Activated CD4-positive, alpha-beta T cell treated with anti-CD3 and anti-CD28 coated beads, Interleukin-2, amount 10 ng/mL, durations not matched to agents 24 days and 14 days (primary cell): ENCODE measurements around the gene RNASET2. TPM values are rescaled to one million over a fixed set of nuclear protein-coding genes. Genes with fewer than 3 reads are reported as not detected.

Source experiments
- DNase-seq: peaks from one replicate; pipeline ENCODE4 v3.0.0; 2022
- H3K27ac Mint-ChIP-seq: one replicate; pipeline ENCODE4 v1.8.0; 2022; ENCODE audit warnings: mild to moderate bottlenecking, mixed read lengths
- H3K27me3 Mint-ChIP-seq: one replicate; pipeline ENCODE4 v1.8.0; 2022; ENCODE audit warnings: mixed read lengths
- H3K36me3 Mint-ChIP-seq: one replicate; pipeline ENCODE4 v1.8.0; 2022; ENCODE audit warnings: low read depth, mild to moderate bottlenecking, mixed read lengths
- H3K4me1 Mint-ChIP-seq: one replicate; pipeline ENCODE4 v1.8.0; 2021; ENCODE audit warnings: mixed read lengths
- H3K4me3 Mint-ChIP-seq: one replicate; pipeline ENCODE4 v1.8.0; 2022; ENCODE audit warnings: mild to moderate bottlenecking, moderate library complexity, mixed read lengths
- H3K9me3 Mint-ChIP-seq: one replicate; pipeline ENCODE4 v1.8.0; 2021; ENCODE audit warnings: mixed read lengths
- intact Hi-C: fragments of 100-400 bp; cut with micrococcal nuclease; formaldehyde crosslinking; loops from one replicate; pipeline ENCODE4 v1.15.1; 2023
- total RNA-seq: library from RNA; stranded (reverse); gene quantifications from 2 replicates; pipeline ENCODE4 v1.2.3, GENCODE V29; 2022

RNASET2 gene, protein sequence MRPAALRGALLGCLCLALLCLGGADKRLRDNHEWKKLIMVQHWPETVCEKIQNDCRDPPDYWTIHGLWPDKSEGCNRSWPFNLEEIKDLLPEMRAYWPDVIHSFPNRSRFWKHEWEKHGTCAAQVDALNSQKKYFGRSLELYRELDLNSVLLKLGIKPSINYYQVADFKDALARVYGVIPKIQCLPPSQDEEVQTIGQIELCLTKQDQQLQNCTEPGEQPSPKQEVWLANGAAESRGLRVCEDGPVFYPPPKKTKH
- 93.3 and 108 TPM in 2 replicates for total RNA-seq

DNA sequence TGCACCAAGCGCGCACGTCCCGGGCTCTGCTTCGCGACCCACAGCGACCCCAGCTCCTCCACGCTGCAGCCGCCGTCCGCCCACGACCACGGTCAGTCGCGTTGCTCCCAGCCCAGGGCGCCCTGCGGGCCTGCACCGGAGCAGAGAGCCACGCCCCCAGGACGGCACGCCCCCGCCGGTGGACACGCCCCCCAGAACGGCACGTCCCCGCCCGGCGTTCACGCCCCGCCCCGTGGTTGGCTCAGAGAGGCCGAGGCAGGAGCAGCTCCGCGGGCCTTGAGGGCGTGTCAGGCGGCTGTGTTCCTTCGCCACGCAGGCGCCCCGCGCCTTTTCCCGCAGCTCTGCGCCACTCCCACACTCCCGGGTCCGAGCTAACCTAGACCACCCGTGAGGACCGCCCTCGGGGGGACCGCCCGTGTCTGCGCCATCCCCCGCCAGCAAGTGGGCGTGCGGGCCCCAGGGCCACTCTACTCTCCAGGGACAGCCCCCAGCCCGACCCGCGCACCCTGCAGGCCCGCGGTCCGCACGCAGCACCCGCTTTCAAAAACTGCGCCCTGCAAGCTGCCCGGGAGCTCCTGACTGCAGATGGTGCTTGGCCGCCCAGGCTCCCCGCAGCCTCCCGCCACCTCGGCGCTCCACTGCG is at the start of gene RNASET2:
Gene RNASET2, minus strand, starts transcription at position 107 of the 643 bp plus-strand sequence. CDS start 368 bp downstream, outside the sequence.
- H3K4me3 Mint-ChIP-seq, result peak within 1 kb of the TSS; percentile 95
- no peaks in the 10 kb centered on the region for H3K9me3 Mint-ChIP-seq
- H3K4me1 Mint-ChIP-seq, result peaks cover 65% of the 10 kb centered on the region
- intact Hi-C loops, result loop anchor here (1.0 to 5.0 kb wide), 4 partner anchors 14 to 574 kb away; partner anchors contain the start of genes CEP43, MPC1 and RPS6KA2
- peak; percentile 100 for DNase-seq
- H3K27ac Mint-ChIP-seq, result peak within 1 kb of the TSS; percentile 98
- no peaks in the 10 kb centered on the region for H3K27me3 Mint-ChIP-seq
- peaks cover 19% of the 10 kb centered on the region for H3K36me3 Mint-ChIP-seq

DNA sequence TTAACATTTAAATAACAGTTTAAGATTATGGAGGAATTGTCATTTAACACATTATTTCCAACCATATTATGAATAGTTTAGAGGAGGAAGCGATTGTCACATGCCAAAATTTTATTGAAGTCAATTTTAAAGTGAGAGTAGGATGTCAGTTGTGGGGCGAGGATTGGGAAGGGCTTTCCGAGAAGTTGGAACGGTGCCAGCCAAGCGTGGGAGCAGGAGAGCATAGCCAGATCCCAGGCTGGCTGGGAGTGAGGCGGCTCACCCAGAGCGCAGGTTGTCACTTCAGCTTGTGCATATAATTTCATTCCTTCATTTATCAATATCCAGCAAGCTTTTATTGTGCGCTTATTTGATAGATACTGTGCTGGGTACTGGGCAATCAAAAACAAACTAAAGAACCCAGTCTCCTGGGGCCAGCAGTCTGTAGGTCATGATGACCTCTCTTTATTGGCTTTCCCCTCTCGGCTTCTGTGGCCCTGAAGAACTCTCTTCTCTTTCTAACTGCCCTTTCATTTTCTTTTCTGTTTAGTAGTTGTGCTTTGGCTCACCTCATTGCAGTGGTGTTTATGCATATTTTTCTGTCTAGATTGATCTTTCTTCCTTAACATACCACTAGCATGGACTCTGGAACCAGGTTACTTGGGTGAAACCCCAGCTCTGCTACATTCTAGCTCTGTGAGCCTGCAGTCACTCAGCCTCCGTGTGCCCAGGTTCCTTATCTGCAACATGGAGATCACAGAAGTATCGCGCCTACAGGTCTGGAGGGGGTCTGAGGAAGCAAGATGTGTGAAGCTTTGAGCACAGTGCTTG is 49.2 kb upstream of the RNASET2 start:
- intact Hi-C loops, result no loop called here
- Mint-ChIP-seq H3K4me3 (no peak overlapping the region), H3K9me3 (no peaks in the 10 kb centered on the region), H3K27ac (no peak overlapping the region), H3K36me3 (peaks cover 49% of the 10 kb centered on the region), H3K27me3 (no peaks in the 10 kb centered on the region), H3K4me1 (peaks cover 20% of the 10 kb centered on the region)
- peak; percentile 40 for DNase-seq

DNA sequence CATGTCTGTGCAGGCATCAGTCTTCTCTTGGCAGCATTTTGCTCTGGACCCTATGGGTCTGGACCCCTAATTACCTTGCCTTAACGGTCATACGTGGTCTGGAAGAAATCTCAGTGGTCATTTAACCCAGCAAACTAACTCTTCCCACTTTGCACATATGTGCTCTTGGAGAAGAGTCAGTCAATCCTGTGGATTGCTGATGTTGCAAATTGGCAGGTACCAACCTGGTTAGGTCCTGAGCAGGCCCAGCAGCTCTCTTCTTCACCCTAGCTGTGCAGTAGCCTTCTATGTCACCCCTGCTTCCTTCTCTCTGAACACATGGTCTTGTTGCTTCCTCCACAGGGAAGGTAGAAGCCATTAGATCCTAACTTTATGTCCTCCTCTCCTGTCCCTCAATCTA is 44.4 kb upstream of the RNASET2 start:
- Mint-ChIP-seq H3K9me3 (no peaks in the 10 kb centered on the region), H3K27ac (peak overlapping the region; percentile 56)
- intact Hi-C loops, result no loop called here

DNA sequence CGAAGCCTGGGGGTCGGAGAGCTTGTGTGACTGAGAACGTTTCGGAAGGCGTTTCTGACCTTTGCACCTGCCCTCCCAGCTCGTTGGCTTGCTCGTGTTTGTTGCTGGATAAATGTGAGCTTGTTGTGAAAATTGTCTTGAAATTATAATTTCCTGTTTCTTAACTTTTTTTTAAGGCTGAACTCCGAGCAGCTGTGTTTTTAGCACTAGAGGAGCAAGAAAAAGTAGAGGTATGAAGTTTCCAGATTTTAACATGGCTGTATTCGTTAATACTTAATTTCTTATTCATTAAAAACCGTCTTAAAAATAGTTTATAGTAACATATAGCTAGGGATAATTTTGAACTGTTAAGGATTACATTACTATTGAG is 43.5 kb upstream of the RNASET2 start:
- Mint-ChIP-seq H3K36me3 (peaks cover 29% of the 10 kb centered on the region), H3K9me3 (no peaks in the 10 kb centered on the region)
- intact Hi-C loops, result loop anchor here (1.0 to 2.0 kb wide), 5 partner anchors 44 to 617 kb away; partner anchors contain the start of genes MPC1, RNASET2 and RPS6KA2

More for the DNA sequence above, 44.4 kb upstream of the RNASET2 start:
- Mint-ChIP-seq H3K4me3 (peak overlapping the region; percentile 75), H3K27me3 (no peaks in the 10 kb centered on the region), H3K4me1 (peaks cover 26% of the 10 kb centered on the region), H3K36me3 (peaks cover 33% of the 10 kb centered on the region)
- no peak for DNase-seq

DNA sequence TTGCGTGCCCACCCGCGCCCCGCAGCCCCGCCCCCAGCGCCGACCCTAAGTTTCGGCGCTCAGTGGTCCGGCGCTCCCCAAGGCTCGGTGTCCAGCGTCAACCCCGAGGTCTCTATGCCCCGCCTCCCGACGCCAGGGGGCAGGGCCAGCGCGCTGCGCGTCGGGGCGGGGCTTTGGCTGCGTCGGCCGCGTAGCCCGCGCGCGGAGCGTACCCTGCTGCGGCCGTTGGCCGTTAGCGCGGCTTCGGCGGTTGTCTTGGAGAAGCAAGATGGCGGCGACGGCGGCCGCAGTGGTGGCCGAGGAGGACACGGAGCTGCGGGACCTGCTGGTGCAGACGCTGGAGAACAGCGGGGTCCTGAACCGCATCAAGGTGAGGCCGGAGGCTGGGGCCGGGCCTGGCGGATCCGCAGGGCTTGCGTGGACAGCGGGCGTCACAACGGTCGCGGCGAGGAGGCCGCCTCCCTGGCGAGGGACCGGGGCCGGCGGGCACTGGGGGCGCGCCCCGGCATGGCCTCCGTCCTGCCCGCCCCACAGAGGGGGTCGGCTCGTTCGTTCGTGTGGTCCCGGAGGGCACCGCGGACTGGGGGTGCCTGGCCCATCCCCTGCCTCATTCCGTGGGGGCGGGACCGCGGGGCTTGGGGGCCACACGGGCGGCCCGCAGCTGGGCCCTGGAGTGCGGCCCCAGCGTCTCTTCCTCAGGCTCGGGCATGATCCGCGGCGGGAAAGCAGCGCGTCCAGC is 43.0 kb upstream of the RNASET2 start, which contains the start of gene CEP43:
Gene CEP43, plus strand, starts transcription at position 253 of the 739 bp plus-strand sequence. Its CDS starts 16 bp downstream, at position 269.
- H3K9me3 Mint-ChIP-seq, result no peaks in the 10 kb centered on the region
- peaks cover 34% of the 10 kb centered on the region for H3K36me3 Mint-ChIP-seq
- intact Hi-C loops, result loop anchor here (1.0 to 2.0 kb wide), 5 partner anchors 43 to 617 kb away; partner anchors contain the start of genes MPC1, RNASET2 and RPS6KA2

More for the DNA sequence above, 43.5 kb upstream of the RNASET2 start:
- no peak for DNase-seq
- Mint-ChIP-seq H3K27ac (peak overlapping the region; percentile 57), H3K4me1 (peaks cover 31% of the 10 kb centered on the region), H3K4me3 (peak overlapping the region; percentile 75), H3K27me3 (no peaks in the 10 kb centered on the region)

DNA sequence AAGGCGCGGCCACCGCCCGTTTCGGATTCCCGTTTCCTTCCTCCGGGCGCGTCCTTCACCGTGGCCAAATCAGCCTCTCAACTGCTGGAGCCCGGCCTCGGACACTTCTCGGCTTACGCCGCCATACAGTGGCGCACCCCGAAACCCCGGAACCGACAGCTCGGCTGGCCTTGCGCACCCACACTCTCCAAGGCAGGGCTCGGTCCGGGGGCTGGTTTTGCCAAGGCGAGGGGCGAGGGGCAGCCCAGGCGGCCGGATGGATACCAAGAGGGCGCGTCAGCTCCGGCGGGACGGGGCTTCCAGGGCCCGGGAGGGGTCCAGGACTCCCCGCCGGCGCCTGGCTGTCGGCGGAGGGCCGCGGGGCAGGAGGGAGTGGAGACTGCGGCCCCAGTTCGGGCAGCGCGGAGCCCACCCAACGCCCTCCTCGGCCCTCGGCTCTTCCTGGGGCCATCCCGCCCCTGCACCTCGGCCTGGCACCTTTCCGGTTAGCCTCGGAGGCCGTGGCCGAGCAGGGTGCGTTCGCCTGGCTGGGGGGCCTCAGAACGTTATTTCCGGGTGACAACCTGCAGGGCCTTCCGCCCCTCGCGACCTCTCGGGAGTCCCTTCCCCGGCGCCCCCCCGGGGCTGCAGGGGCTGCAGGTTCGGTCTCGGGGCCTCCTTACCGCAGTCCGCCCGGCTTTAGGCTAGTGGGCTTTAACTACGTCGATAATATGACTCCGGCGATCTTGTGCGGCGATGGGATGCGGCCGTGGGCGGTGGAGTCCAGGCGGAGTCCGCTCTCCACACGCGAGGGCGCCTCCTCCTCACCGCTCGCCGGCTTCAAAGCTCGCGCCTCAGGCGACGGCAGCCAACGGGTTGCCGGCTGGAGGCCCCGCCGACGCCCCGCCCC is 42.1 kb upstream of the RNASET2 start:
- Mint-ChIP-seq H3K27ac (peak overlapping the region; percentile 85), H3K4me1 (peaks cover 36% of the 10 kb centered on the region), H3K4me3 (peak overlapping the region; percentile 75), H3K27me3 (no peaks in the 10 kb centered on the region), H3K9me3 (no peaks in the 10 kb centered on the region), H3K36me3 (peaks cover 33% of the 10 kb centered on the region)
- intact Hi-C loops, result loop anchor here (1.0 to 2.0 kb wide), 5 partner anchors 42 to 616 kb away; partner anchors contain the start of genes MPC1, RNASET2 and RPS6KA2
- peak; percentile 78 for DNase-seq

More for the DNA sequence above, 43.0 kb upstream of the RNASET2 start, which contains the start of gene CEP43:
- Mint-ChIP-seq H3K4me3 (peak within 1 kb of the TSS; percentile 75), H3K27ac (peak within 1 kb of the TSS; percentile 85), H3K27me3 (no peaks in the 10 kb centered on the region), H3K4me1 (peaks cover 33% of the 10 kb centered on the region)
- DNase-seq, result peak; percentile 97

DNA sequence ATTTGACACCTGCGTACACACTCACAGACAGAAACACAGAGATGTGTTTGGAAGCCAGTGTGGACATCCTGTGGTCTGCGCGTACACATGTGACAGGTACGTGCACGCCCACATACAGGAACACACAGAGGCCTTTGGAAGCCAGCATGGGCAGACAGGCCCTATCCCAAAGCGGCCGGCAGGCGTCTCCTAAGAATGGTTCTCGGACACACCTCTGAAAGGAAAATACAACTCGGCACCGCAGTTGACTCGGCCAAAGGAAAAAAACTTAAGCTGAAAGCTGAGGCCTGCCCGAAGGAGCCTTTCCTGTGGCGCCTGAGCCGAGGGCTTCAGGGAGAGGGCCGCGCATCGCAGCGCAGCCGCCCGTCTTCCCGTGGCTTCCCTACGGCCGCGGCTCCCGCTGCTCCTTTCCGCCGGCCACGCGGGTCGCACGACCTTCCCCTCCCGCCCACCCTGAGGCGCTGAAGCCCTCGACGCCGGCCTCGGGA is 41.5 kb upstream of the RNASET2 start:
- H3K36me3 Mint-ChIP-seq, result peaks cover 37% of the 10 kb centered on the region
- no peaks in the 10 kb centered on the region for H3K27me3 Mint-ChIP-seq
- intact Hi-C loops, result loop anchor here (2.0 kb wide), 3 partner anchors 49 to 615 kb away; partner anchors contain the start of gene MPC1
- no peaks in the 10 kb centered on the region for H3K9me3 Mint-ChIP-seq
- H3K4me1 Mint-ChIP-seq, result peaks cover 38% of the 10 kb centered on the region
- H3K4me3 Mint-ChIP-seq, result peak overlapping the region; percentile 75
- H3K27ac Mint-ChIP-seq, result peak overlapping the region; percentile 78
- peak; percentile 84 for DNase-seq

DNA sequence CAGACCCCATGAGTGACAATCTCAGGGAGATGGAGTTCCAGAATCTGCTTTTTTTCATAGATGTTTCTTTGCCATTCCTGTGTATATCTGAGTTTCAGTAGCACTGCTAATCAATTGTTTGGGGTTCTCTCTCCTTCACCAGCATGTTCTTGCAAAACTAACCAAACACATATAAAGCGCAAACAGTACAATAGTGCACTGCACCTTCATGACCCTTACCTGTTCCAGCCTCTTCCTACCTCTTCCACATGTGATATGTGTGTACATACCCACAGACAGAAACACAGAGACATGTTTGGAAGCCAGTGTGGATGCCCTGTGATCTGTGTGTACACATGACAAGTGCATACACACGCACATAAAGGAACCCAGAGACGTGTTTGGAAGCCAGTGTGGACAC is 41.0 kb upstream of the RNASET2 start:
- Mint-ChIP-seq H3K4me1 (peaks cover 41% of the 10 kb centered on the region), H3K27ac (peak overlapping the region; percentile 78), H3K4me3 (peak overlapping the region; percentile 75), H3K9me3 (no peaks in the 10 kb centered on the region), H3K27me3 (no peaks in the 10 kb centered on the region), H3K36me3 (peaks cover 42% of the 10 kb centered on the region)
- intact Hi-C loops, result no loop called here
- no peak for DNase-seq

DNA sequence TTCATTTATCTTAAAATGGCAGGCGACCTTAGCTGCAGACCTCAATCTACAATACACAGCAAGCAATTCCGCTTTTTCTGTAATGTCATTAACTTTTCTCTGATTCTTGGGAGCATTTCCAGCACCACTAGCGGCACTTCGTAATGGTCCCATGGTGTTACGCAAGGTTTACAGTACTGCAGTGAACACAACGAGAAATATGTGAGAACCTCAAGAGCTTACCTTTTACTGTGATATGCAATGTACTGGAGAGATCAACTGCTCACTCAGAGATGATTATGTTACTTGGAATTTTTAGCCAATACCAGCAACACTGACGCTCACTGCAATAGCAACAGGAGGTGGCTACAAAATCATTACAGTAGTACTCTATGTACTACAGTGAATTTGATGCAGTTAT is 40.1 kb upstream of the RNASET2 start:
- no peak for DNase-seq
- peak overlapping the region; percentile 17 for H3K4me3 Mint-ChIP-seq
- intact Hi-C loops, result no loop called here
- no peaks in the 10 kb centered on the region for H3K9me3 Mint-ChIP-seq
- no peak overlapping the region for H3K27ac Mint-ChIP-seq
- H3K4me1 Mint-ChIP-seq, result peaks cover 42% of the 10 kb centered on the region
- no peaks in the 10 kb centered on the region for H3K27me3 Mint-ChIP-seq
- peaks cover 44% of the 10 kb centered on the region for H3K36me3 Mint-ChIP-seq

DNA sequence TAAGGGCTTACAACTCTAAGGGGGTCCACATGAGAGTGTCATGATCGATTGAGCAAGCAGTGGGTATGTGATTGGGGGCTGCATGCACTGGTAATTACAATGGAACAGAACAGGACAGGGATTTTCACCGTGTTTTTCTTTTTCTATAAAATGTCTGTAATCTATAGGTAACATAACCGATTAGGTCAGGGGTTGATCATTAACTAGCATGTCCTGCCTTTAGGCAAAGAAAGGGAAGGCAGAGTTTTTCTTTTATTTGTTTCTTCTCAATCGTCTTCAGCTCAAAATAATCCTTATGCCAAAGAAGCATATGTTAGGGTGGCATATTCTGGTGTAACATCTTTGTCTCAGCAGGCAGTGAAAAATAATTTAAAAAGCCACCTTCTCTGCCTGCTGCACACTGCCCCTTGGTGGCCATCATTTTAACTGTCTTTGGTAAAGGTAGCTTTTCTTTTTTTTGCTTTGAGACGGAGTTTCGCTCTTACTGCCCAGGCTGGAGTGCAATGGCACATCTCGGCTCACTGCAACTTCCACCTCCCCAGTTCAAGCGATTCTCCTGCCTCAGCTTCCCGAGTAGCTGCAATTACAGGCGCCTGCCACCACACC is 33.2 kb upstream of the RNASET2 start:
- no peak overlapping the region for H3K4me3 Mint-ChIP-seq
- intact Hi-C loops, result loop anchor here (1.0 to 2.0 kb wide), 3 partner anchors 39 to 214 kb away; no protein-coding TSS in a partner anchor
- H3K4me1 Mint-ChIP-seq, result peaks cover 44% of the 10 kb centered on the region
- no peak overlapping the region for H3K27ac Mint-ChIP-seq
- DNase-seq, result peak; percentile 89
- no peaks in the 10 kb centered on the region for H3K9me3 Mint-ChIP-seq
- H3K27me3 Mint-ChIP-seq, result no peaks in the 10 kb centered on the region
- peaks cover 33% of the 10 kb centered on the region for H3K36me3 Mint-ChIP-seq

DNA sequence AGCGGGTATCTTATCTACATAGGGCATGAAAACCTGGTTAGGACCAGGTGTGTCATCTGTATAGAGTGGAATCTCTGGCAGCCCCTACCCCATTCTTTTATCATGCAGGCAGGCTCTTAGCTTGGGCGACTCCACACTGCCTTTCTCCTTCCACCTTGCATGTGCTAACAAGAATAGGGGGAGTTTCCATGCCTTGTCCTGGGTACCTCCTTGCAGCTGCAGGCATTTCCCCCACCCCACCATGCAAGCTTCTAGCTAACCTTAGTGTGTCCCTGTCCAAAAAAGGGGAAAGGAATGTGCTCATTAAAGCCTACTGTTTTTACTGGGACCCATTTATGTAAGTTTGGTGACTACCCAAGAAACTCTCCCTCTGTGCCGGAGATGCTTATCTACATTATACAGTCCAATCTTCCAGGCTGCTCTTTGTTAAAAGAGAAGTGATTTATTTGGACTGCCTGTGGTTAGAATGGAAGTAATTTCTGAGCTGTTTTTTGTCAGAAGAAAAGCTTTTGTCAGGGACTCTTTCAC is 32.4 kb upstream of the RNASET2 start:
- H3K36me3 Mint-ChIP-seq, result peaks cover 29% of the 10 kb centered on the region
- H3K9me3 Mint-ChIP-seq, result no peaks in the 10 kb centered on the region
- H3K4me1 Mint-ChIP-seq, result peaks cover 43% of the 10 kb centered on the region
- intact Hi-C loops, result loop anchor here (1.0 to 2.0 kb wide), 3 partner anchors 38 to 213 kb away; no protein-coding TSS in a partner anchor
- DNase-seq, result peak; percentile 53
- no peaks in the 10 kb centered on the region for H3K27me3 Mint-ChIP-seq
- no peak overlapping the region for H3K4me3 Mint-ChIP-seq
- H3K27ac Mint-ChIP-seq, result no peak overlapping the region
